GM12892 (cell line): ENCODE measurements around the gene TRMT10C.

Experiments used
- POLR2A ChIP-seq: IDR thresholded peaks from 2 replicates; pipeline ENCODE4 v1.6.1; 2011; ENCODE audit warnings: low read depth, low read length, control low read depth
- POLR2AphosphoS5 ChIP-seq: IDR thresholded peaks from 2 replicates; pipeline ENCODE4 v1.6.1; 2011; ENCODE audit warnings: low read depth, low read length, control low read depth
- TAF1 ChIP-seq: IDR thresholded peaks from 2 replicates; pipeline ENCODE4 v1.6.1; 2011; ENCODE audit warnings: low read depth, mild to moderate bottlenecking, control low read depth, low read length, borderline replicate concordance

DNA sequence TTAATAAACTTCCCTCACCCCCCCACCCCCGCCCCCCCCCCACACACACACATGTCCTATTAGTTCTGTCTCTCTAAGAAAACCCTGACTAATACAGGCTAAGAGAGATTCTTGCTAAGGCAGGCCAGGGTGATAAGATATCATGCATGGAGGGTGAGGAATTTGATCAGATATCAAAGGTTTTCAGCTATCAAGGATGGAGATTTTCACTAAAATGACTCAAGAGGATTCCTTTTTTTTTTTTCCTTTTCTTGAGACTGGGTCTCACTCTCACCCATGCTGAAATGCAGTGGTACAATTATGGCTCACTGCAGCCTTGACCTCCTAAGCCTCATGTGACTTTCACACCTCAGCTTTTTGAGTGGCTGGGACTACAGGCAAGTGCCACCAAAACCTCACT, 33.8 kb upstream of the TRMT10C start:
- TF ChIP-seq POLR2AphosphoS5 (no peak), POLR2A (no peak), TAF1 (no peak)
